Measurements from ENCODE around the gene PTPN14.
"Not testable (repeated sequence)": the region's sequence is repeated elsewhere in the genome, so short reads cannot be mapped to it uniquely, and the experiment has no call there.

PTPN14 gene

GRCh38 chr1:214413315-214413714, 138.1 kb downstream of the PTPN14 start:
- Mint-ChIP-seq H3K9me3 (no peaks in the 10 kb centered on the region), H3K36me3 (ENCODE audit: insufficient read depth) (no peaks in the 10 kb centered on the region), H3K4me3 (no peak overlapping the region), H3K27ac (ENCODE audit: low read depth) (no peak overlapping the region), H3K4me1 (no peaks in the 10 kb centered on the region), H3K27me3 (no peaks in the 10 kb centered on the region)
- ATAC-seq (replicated peaks; ENCODE audit: extremely low read depth, poor library complexity, severe bottlenecking) (no peak), DNase-seq (ENCODE audit: low spot score in 2 of 2) (no peak)

GRCh38 chr1:214404571-214405213, 146.7 kb downstream of the PTPN14 start:
- H3K36me3 Mint-ChIP-seq (ENCODE audit: insufficient read depth) = no peaks in the 10 kb centered on the region
- no peak overlapping the region for H3K27ac Mint-ChIP-seq (ENCODE audit: low read depth)
- H3K4me3 Mint-ChIP-seq = no peak overlapping the region
- DNase-seq (ENCODE audit: low spot score in 2 of 2) (no peak), ATAC-seq (replicated peaks; ENCODE audit: extremely low read depth, poor library complexity, severe bottlenecking) (no peak)
- no peaks in the 10 kb centered on the region for H3K9me3 Mint-ChIP-seq
- H3K4me1 Mint-ChIP-seq = peaks cover 1% of the 10 kb centered on the region
- no peaks in the 10 kb centered on the region for H3K27me3 Mint-ChIP-seq

- H3K4me1 Mint-ChIP-seq = peaks cover 7% of the 10 kb centered on the region
- no peak for ATAC-seq (replicated peaks; ENCODE audit: extremely low read depth, poor library complexity, severe bottlenecking)
- H3K27ac Mint-ChIP-seq (ENCODE audit: low read depth) = no peak overlapping the region
- H3K36me3 Mint-ChIP-seq (ENCODE audit: insufficient read depth) = no peaks in the 10 kb centered on the region
- no peak overlapping the region for H3K4me3 Mint-ChIP-seq
- no peaks in the 10 kb centered on the region for H3K27me3 Mint-ChIP-seq
- DNase-seq (ENCODE audit: low spot score in 2 of 2) = no peak
- H3K9me3 Mint-ChIP-seq = no peaks in the 10 kb centered on the region
Observed at GRCh38 chr1:214404154-214404553, 147.2 kb downstream of the PTPN14 start.

GRCh38 chr1:214403431-214403830, 148.0 kb downstream of the PTPN14 start:
- Mint-ChIP-seq H3K4me3 (no peak overlapping the region), H3K27me3 (no peaks in the 10 kb centered on the region), H3K36me3 (ENCODE audit: insufficient read depth) (no peaks in the 10 kb centered on the region), H3K4me1 (peaks cover 9% of the 10 kb centered on the region), H3K9me3 (no peaks in the 10 kb centered on the region), H3K27ac (ENCODE audit: low read depth) (no peak overlapping the region)
- ATAC-seq (replicated peaks; ENCODE audit: extremely low read depth, poor library complexity, severe bottlenecking) (no peak), DNase-seq (ENCODE audit: low spot score in 2 of 2) (no peak)

GRCh38 chr1:214402613-214403083, 148.8 kb downstream of the PTPN14 start:
- no peaks in the 10 kb centered on the region for H3K36me3 Mint-ChIP-seq (ENCODE audit: insufficient read depth)
- H3K4me3 Mint-ChIP-seq = no peak overlapping the region
- H3K4me1 Mint-ChIP-seq = peaks cover 9% of the 10 kb centered on the region
- no peaks in the 10 kb centered on the region for H3K9me3 Mint-ChIP-seq
- no peak overlapping the region for H3K27ac Mint-ChIP-seq (ENCODE audit: low read depth)
- DNase-seq (ENCODE audit: low spot score in 2 of 2) (no peak), ATAC-seq (replicated peaks; ENCODE audit: extremely low read depth, poor library complexity, severe bottlenecking) (no peak)
- H3K27me3 Mint-ChIP-seq = no peaks in the 10 kb centered on the region

GRCh38 chr1:214401666-214402065, 149.7 kb downstream of the PTPN14 start:
- no peaks in the 10 kb centered on the region for H3K9me3 Mint-ChIP-seq
- H3K4me1 Mint-ChIP-seq = peaks cover 9% of the 10 kb centered on the region
- H3K4me3 Mint-ChIP-seq = no peak overlapping the region
- ATAC-seq (replicated peaks; ENCODE audit: extremely low read depth, poor library complexity, severe bottlenecking) (no peak), DNase-seq (ENCODE audit: low spot score in 2 of 2) (no peak)
- no peak overlapping the region for H3K27ac Mint-ChIP-seq (ENCODE audit: low read depth)
- H3K27me3 Mint-ChIP-seq = no peaks in the 10 kb centered on the region
- no peaks in the 10 kb centered on the region for H3K36me3 Mint-ChIP-seq (ENCODE audit: insufficient read depth)

GRCh38 chr1:214400131-214400530, 151.3 kb downstream of the PTPN14 start:
- H3K27ac Mint-ChIP-seq (ENCODE audit: low read depth) = no peak overlapping the region
- H3K4me3 Mint-ChIP-seq = no peak overlapping the region
- DNase-seq (ENCODE audit: low spot score in 2 of 2) (no peak), ATAC-seq (replicated peaks; ENCODE audit: extremely low read depth, poor library complexity, severe bottlenecking) (no peak)
- H3K36me3 Mint-ChIP-seq (ENCODE audit: insufficient read depth) = no peaks in the 10 kb centered on the region
- no peaks in the 10 kb centered on the region for H3K27me3 Mint-ChIP-seq
- H3K4me1 Mint-ChIP-seq = peaks cover 9% of the 10 kb centered on the region
- H3K9me3 Mint-ChIP-seq = no peaks in the 10 kb centered on the region

GRCh38 chr1:214398490-214398889, 152.9 kb downstream of the PTPN14 start:
- no peak for ATAC-seq (replicated peaks; ENCODE audit: extremely low read depth, poor library complexity, severe bottlenecking)

GRCh38 chr1:214397497-214397896, 153.9 kb downstream of the PTPN14 start:
- DNase-seq (ENCODE audit: low spot score in 2 of 2) (no peak), ATAC-seq (replicated peaks; ENCODE audit: extremely low read depth, poor library complexity, severe bottlenecking) (no peak)
- H3K36me3 Mint-ChIP-seq (ENCODE audit: insufficient read depth) = peaks cover 2% of the 10 kb centered on the region
- H3K4me1 Mint-ChIP-seq = peaks cover 9% of the 10 kb centered on the region
- no peak overlapping the region for H3K27ac Mint-ChIP-seq (ENCODE audit: low read depth)
- no peak overlapping the region for H3K4me3 Mint-ChIP-seq
- no peaks in the 10 kb centered on the region for H3K9me3 Mint-ChIP-seq
- no peaks in the 10 kb centered on the region for H3K27me3 Mint-ChIP-seq

More at GRCh38 chr1:214398490-214398889, 152.9 kb downstream of the PTPN14 start:
- Mint-ChIP-seq H3K4me1 (peaks cover 9% of the 10 kb centered on the region), H3K4me3 (no peak overlapping the region), H3K9me3 (no peaks in the 10 kb centered on the region), H3K36me3 (ENCODE audit: insufficient read depth) (no peaks in the 10 kb centered on the region), H3K27ac (ENCODE audit: low read depth) (no peak overlapping the region), H3K27me3 (no peaks in the 10 kb centered on the region)
- DNase-seq (ENCODE audit: low spot score in 2 of 2) = no peak

- no peak overlapping the region for H3K27ac Mint-ChIP-seq (ENCODE audit: low read depth)
Observed at GRCh38 chr1:214396330-214396729, 155.1 kb downstream of the PTPN14 start.

GRCh38 chr1:214394569-214394968, 156.8 kb downstream of the PTPN14 start:
- not testable (repeated sequence) for H3K36me3 Mint-ChIP-seq (ENCODE audit: insufficient read depth); H3K4me3 Mint-ChIP-seq; H3K27me3 Mint-ChIP-seq; H3K4me1 Mint-ChIP-seq; DNase-seq (ENCODE audit: low spot score in 2 of 2); H3K9me3 Mint-ChIP-seq; ATAC-seq (replicated peaks; ENCODE audit: extremely low read depth, poor library complexity, severe bottlenecking); H3K27ac Mint-ChIP-seq (ENCODE audit: low read depth)

More at GRCh38 chr1:214396330-214396729, 155.1 kb downstream of the PTPN14 start:
- peaks cover 2% of the 10 kb centered on the region for H3K36me3 Mint-ChIP-seq (ENCODE audit: insufficient read depth)
- no peaks in the 10 kb centered on the region for H3K9me3 Mint-ChIP-seq
- no peak overlapping the region for H3K4me3 Mint-ChIP-seq
- peaks cover 9% of the 10 kb centered on the region for H3K4me1 Mint-ChIP-seq
- ATAC-seq (replicated peaks; ENCODE audit: extremely low read depth, poor library complexity, severe bottlenecking) = no peak
- no peak for DNase-seq (ENCODE audit: low spot score in 2 of 2)
- no peaks in the 10 kb centered on the region for H3K27me3 Mint-ChIP-seq

GRCh38 chr1:214393086-214393485, 158.3 kb downstream of the PTPN14 start:
- no peaks in the 10 kb centered on the region for H3K27me3 Mint-ChIP-seq
- no peaks in the 10 kb centered on the region for H3K4me1 Mint-ChIP-seq
- no peak for ATAC-seq (replicated peaks; ENCODE audit: extremely low read depth, poor library complexity, severe bottlenecking)
- peaks cover 2% of the 10 kb centered on the region for H3K36me3 Mint-ChIP-seq (ENCODE audit: insufficient read depth)
- H3K4me3 Mint-ChIP-seq = no peak overlapping the region
- no peaks in the 10 kb centered on the region for H3K9me3 Mint-ChIP-seq
- DNase-seq (ENCODE audit: low spot score in 2 of 2) = no peak
- H3K27ac Mint-ChIP-seq (ENCODE audit: low read depth) = no peak overlapping the region

GRCh38 chr1:214391873-214392645, 159.3 kb downstream of the PTPN14 start:
- ATAC-seq (replicated peaks; ENCODE audit: extremely low read depth, poor library complexity, severe bottlenecking) (no peak), DNase-seq (ENCODE audit: low spot score in 2 of 2) (no peak)
- no peak overlapping the region for H3K27ac Mint-ChIP-seq (ENCODE audit: low read depth)
- no peaks in the 10 kb centered on the region for H3K9me3 Mint-ChIP-seq
- no peaks in the 10 kb centered on the region for H3K4me1 Mint-ChIP-seq
- no peaks in the 10 kb centered on the region for H3K27me3 Mint-ChIP-seq
- no peak overlapping the region for H3K4me3 Mint-ChIP-seq
- H3K36me3 Mint-ChIP-seq (ENCODE audit: insufficient read depth) = peaks cover 2% of the 10 kb centered on the region
